NT2/D1 (cell line): Measurements from ENCODE around the gene MPIG6B.

Source experiments
- SUZ12 ChIP-seq: IDR thresholded peaks from 2 replicates; pipeline ENCODE4 v1.6.1; 2011; ENCODE audit not compliant: insufficient read length, insufficient read depth; ENCODE audit errors: extremely low read depth
- YY1 ChIP-seq: IDR thresholded peaks from 2 replicates; pipeline ENCODE4 v1.6.1; 2011; ENCODE audit not compliant: insufficient read length, insufficient read depth
- ZNF274 ChIP-seq: IDR thresholded peaks from 2 replicates; pipeline ENCODE4 v1.6.1; 2011; ENCODE audit warnings: mild to moderate bottlenecking, low read depth, low read length

GRCh38 chr6:31730631-31731086, 7.5 kb downstream of the MPIG6B start:
- TF ChIP-seq YY1 (no peak), ZNF274 (no peak), SUZ12 (no peak)
